Caco-2 (cell line): ENCODE results near the gene KCNH5. TPM values are rescaled to one million over a fixed set of nuclear protein-coding genes. Genes with fewer than 3 reads are reported as not detected.

Experiments used
- BruUV-seq: library from RNA; stranded (reverse); fragments of 400-500 nt; replicated peaks from 2 replicates; lab custom pipeline; 2021; lab: Mats Ljungman, UMichigan
- CTCF ChIA-PET: fragments of 300-600 bp; sonication (Branson Sonifier 250); formaldehyde crosslinking; loops from one replicate; lab custom pipeline; 2022; ENCODE audit warnings: antibody characterized with exemption; lab: Charles Lee
- POLR2A ChIA-PET: fragments of 300-600 bp; sonication (Branson Sonifier 250); formaldehyde crosslinking; loops from one replicate; lab custom pipeline; 2022; ENCODE audit warnings: antibody characterized with exemption; lab: Charles Lee
- DNase-seq, 2 experiments: peaks; one replicate each; pipeline versions ENCODE4 v3.0.0 to v3.0.0-alpha.2; 2020 to 2022
- H3K27me3 ChIP-seq: replicated peaks from 2 replicates; pipeline ENCODE4 v1.6.0; 2011; ENCODE audit warnings: low read length; ENCODE audit not compliant: control insufficient read depth, insufficient read depth
- H3K36me3 ChIP-seq: 2 replicates; pipeline ENCODE4 v1.5.1; 2011; ENCODE audit warnings: low read length; ENCODE audit not compliant: control insufficient read depth, insufficient read depth
- H3K4me1 ChIP-seq: fragments of 250-450 bp; sonication (Bioruptor Pico); 2 replicates; pipeline ENCODE4 v1.5.1; 2020; ENCODE audit warnings: mild to moderate bottlenecking
- H3K4me3 ChIP-seq: 2 replicates; pipeline ENCODE4 v1.5.1; 2011; ENCODE audit warnings: low read depth, mild to moderate bottlenecking, control low read depth, low read length
- H3K9me3 ChIP-seq: fragments of 250-450 bp; sonication (Bioruptor Pico); 2 replicates; pipeline ENCODE4 v1.5.1; 2020; ENCODE audit warnings: mild to moderate bottlenecking, moderate library complexity
- H3K27ac Mint-ChIP-seq: one replicate; pipeline ENCODE4 v1.8.0; 2022; ENCODE audit warnings: mixed read lengths; ENCODE audit not compliant: unreplicated experiment
- H3K27me3 Mint-ChIP-seq: one replicate; pipeline ENCODE4 v1.8.0; 2022; ENCODE audit warnings: mixed read lengths; ENCODE audit not compliant: insufficient read depth, unreplicated experiment
- H3K36me3 Mint-ChIP-seq: one replicate; pipeline ENCODE4 v1.8.0; 2022; ENCODE audit warnings: mild to moderate bottlenecking, mixed read lengths; ENCODE audit not compliant: insufficient read depth, unreplicated experiment
- H3K4me1 Mint-ChIP-seq: one replicate; pipeline ENCODE4 v1.8.0; 2022; ENCODE audit warnings: low read depth, mixed read lengths; ENCODE audit not compliant: unreplicated experiment
- H3K4me3 Mint-ChIP-seq: one replicate; pipeline ENCODE4 v1.8.0; 2022; ENCODE audit warnings: mild to moderate bottlenecking, moderate library complexity, mixed read lengths; ENCODE audit not compliant: unreplicated experiment
- H3K9me3 Mint-ChIP-seq: one replicate; pipeline ENCODE4 v1.8.0; 2022; ENCODE audit warnings: mixed read lengths; ENCODE audit not compliant: unreplicated experiment
- CTCF ChIP-seq, 2 experiments: fragments of 200-600 bp in 1 of 2; IDR thresholded peaks; 1 replicate in 1 of 2; 2 replicates in 1 of 2; pipeline versions ENCODE4 v1.5.1 to v1.8.0; 2011 to 2022; ENCODE audit warnings: antibody characterized with exemption in 1 of 2, control low read depth in 1 of 2, inconsistent platforms in 1 of 2, low read depth in 1 of 2, low read length in 1 of 2, mild to moderate bottlenecking in 1 of 2, moderate library complexity in 1 of 2; ENCODE audit not compliant: insufficient read depth in 1 of 2, severe bottlenecking in 1 of 2, unreplicated experiment in 1 of 2
- intact Hi-C: fragments of 100-400 bp; cut with micrococcal nuclease; formaldehyde crosslinking; loops from one replicate; pipeline ENCODE4 v1.10.0; 2022; ENCODE audit not compliant: unreplicated experiment
- total RNA-seq: library from RNA; stranded (reverse); gene quantifications from 2 replicates; pipeline ENCODE4 v1.2.3, GENCODE V29; 2022

The KCNH5 gene
- total RNA-seq, 1 experiment from 2014 or later: not detected

DNA sequence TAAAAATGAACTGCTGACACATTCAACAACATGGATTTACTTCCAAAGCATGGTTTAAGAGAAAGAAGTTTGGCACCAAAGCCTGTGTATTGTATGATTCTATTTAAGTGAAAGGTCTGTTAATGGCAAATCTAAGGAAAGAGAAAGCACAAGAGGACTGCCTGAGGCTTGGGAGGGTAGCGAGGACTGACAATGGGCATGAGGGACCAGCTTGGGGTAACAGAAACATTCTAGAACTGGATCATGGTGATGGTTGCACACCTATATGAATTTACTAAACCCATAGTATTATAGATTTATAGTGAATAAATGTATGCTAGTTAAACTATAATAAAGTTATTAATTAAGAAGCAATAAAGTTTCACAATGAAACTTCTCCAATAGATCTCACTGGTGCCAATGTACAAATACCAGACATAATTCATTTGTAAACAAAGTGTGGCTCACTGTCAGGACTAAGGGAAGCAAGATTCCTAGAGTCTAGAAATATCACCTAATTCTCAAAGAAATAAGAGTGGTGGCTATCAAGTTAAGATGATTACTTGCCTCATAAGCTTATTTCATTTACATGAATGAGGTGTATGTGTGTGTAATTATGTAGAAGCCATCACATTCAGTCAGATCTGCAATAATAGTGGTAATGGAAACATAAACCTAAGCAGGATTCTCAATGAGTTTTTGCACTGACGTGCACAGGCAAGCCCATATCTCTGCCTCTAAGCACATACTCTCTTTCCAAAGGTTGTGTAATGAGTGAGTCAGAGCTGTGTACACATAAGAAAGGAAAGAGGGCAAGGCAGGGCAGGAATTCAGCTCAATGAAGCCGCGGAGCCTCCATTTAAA, 353.4 kb downstream of the KCNH5 start:
- no peak for TF ChIP-seq CTCF (IDR thresholded peaks at IDR 0.05; ENCODE audit: insufficient read depth in 1 of 2, low read depth in 1 of 2, low read length in 1 of 2, severe bottlenecking in 1 of 2, unreplicated experiment in 1 of 2)
- peak overlapping the region; percentile 47 for H3K4me3 Mint-ChIP-seq
- H3K27ac Mint-ChIP-seq: peak overlapping the region; percentile 94
- POLR2A ChIA-PET: interaction anchor here (0.5 kb wide), 1 partner anchor 216 kb away, joined by 8 read pairs; no protein-coding TSS in a partner anchor
- DNase-seq: peak; percentile 82 to 84
- no TSS peak for BruUV-seq
- no peaks in the 10 kb centered on the region for H3K27me3 Mint-ChIP-seq
- Histone ChIP-seq H3K27me3 (no peaks in the 10 kb centered on the region), H3K4me3 (no peak overlapping the region), H3K9me3 (no peaks in the 10 kb centered on the region), H3K36me3 (no peaks in the 10 kb centered on the region), H3K4me1 (peaks cover 69% of the 10 kb centered on the region)
- H3K4me1 Mint-ChIP-seq: peaks cover 40% of the 10 kb centered on the region
- intact Hi-C loops: loop anchor here (1.0 to 10.0 kb wide), 4 partner anchors 29 to 343 kb away; no protein-coding TSS in a partner anchor
- CTCF ChIA-PET: no interaction called here
- peaks cover 12% of the 10 kb centered on the region for H3K9me3 Mint-ChIP-seq
- H3K36me3 Mint-ChIP-seq: peaks cover 12% of the 10 kb centered on the region

DNA sequence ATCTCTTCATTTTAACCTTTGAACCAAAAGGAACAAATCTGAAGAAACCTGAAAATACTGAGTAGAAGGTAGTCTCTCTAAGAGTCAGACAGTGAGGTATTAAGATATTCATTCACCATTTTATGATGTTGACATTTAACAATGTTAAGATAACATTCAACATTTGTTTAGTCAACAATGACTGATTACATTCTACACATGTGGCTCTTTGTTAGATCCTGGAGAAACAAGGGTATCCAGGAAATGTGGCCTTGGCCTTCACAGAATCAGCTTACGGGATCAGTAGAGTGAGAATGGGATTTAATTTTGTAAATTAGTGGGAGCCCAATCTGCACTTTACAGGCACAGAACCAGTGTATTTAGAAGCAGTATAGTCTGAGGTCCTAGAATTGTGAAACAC, 355.5 kb downstream of the KCNH5 start:
- Mint-ChIP-seq H3K4me3 (peak overlapping the region; percentile 14), H3K4me1 (peaks cover 31% of the 10 kb centered on the region), H3K27me3 (no peaks in the 10 kb centered on the region), H3K9me3 (peaks cover 19% of the 10 kb centered on the region), H3K36me3 (peaks cover 12% of the 10 kb centered on the region), H3K27ac (peak overlapping the region; percentile 74)
- H3K27me3 ChIP-seq: no peaks in the 10 kb centered on the region
- peaks cover 59% of the 10 kb centered on the region for H3K4me1 ChIP-seq
- POLR2A ChIA-PET: no interaction called here
- no peak for TF ChIP-seq CTCF (IDR thresholded peaks at IDR 0.05; ENCODE audit: insufficient read depth in 1 of 2, low read depth in 1 of 2, low read length in 1 of 2, severe bottlenecking in 1 of 2, unreplicated experiment in 1 of 2)
- H3K36me3 ChIP-seq: no peaks in the 10 kb centered on the region
- CTCF ChIA-PET: no interaction called here
- no TSS peak for BruUV-seq
- no peak overlapping the region for H3K4me3 ChIP-seq
- H3K9me3 ChIP-seq: no peaks in the 10 kb centered on the region; the same call in 1 of the 2 replicates
- peak in 1 of 2 experiments; percentile 36 for DNase-seq
- intact Hi-C loops: loop anchor here (10.0 kb wide), 1 partner anchor 345 kb away; no protein-coding TSS in a partner anchor

DNA sequence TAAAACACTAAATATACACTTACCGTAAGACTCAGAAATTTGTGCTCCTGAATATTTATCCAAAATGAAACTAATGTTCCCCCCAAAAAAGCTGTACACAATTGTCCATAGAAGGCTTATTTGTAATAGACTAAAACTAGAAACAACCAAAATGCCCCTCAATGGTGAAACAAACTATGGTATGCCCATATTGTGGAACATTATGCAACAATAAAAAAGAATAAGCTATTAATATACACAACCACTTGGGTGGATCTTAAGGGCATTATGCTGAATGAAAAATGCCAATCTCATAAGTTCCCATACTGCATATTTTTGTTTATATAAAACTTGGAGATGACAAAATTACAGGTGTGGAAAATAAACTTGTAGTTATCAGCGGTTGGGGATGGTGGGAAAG, 357.4 kb downstream of the KCNH5 start:
- intact Hi-C loops: no loop called here
- Histone ChIP-seq H3K9me3 (peaks cover 2% of the 10 kb centered on the region; the same call in 1 of the 2 replicates), H3K4me3 (no peak overlapping the region), H3K27me3 (no peaks in the 10 kb centered on the region), H3K4me1 (peaks cover 46% of the 10 kb centered on the region), H3K36me3 (no peaks in the 10 kb centered on the region)
- peaks cover 20% of the 10 kb centered on the region for H3K4me1 Mint-ChIP-seq
- H3K36me3 Mint-ChIP-seq: peaks cover 12% of the 10 kb centered on the region
- BruUV-seq: no TSS peak
- no peak overlapping the region for H3K27ac Mint-ChIP-seq
- H3K27me3 Mint-ChIP-seq: no peaks in the 10 kb centered on the region
- ChIA-PET POLR2A (no interaction called here), CTCF (no interaction called here)
- H3K9me3 Mint-ChIP-seq: peaks cover 19% of the 10 kb centered on the region
- TF ChIP-seq CTCF (IDR thresholded peaks at IDR 0.05; ENCODE audit: insufficient read depth in 1 of 2, low read depth in 1 of 2, low read length in 1 of 2, severe bottlenecking in 1 of 2, unreplicated experiment in 1 of 2): no peak
- no peak overlapping the region for H3K4me3 Mint-ChIP-seq
- DNase-seq: no peak
